Spleen (tissue), 11 donors: ENCODE measurements around the gene DVL1. TPM values are rescaled to one million over a fixed set of nuclear protein-coding genes. Genes with fewer than 3 reads are reported as not detected.
A peak's percentile ranks its signal among the peaks of the same experiment; 100 is the strongest.

Experiments used
- DNase-seq: peaks from one replicate; pipeline ENCODE4 v3.0.0-alpha.2; 2020
- H3K27ac ChIP-seq, 8 donors: fragments of 200-600 bp; sonication (generic) in 7 of 8; 1 replicate in 4 of 8; 2 replicates in 4 of 8; pipeline versions ENCODE4 v1.5.0 to v1.8.0; 2016 to 2021; ENCODE audit warnings: inconsistent platforms in 4 of 8, mild to moderate bottlenecking in 4 of 8, moderate library complexity in 1 of 8
- H3K27me3 ChIP-seq, 7 donors: fragments of 200-600 bp; sonication (generic) in 6 of 7; replicated peaks in 1 of 7; 1 replicate in 4 of 7; 2 replicates in 3 of 7; pipeline versions ENCODE4 v1.5.0 to v1.8.0; 2016 to 2021; ENCODE audit warnings: inconsistent platforms in 3 of 7, mild to moderate bottlenecking in 1 of 7
- H3K36me3 ChIP-seq, 6 donors: fragments of 200-600 bp; sonication (generic) in 5 of 6; 1 replicate in 4 of 6; 2 replicates in 2 of 6; pipeline versions ENCODE4 v1.5.0 to v1.8.0; 2016 to 2021; ENCODE audit warnings: inconsistent platforms in 2 of 6
- H3K4me1 ChIP-seq, 6 donors: fragments of 200-600 bp; sonication (generic) in 5 of 6; 1 replicate in 3 of 6; 2 replicates in 3 of 6; pipeline versions ENCODE4 v1.5.0 to v1.8.0; 2016 to 2021; ENCODE audit warnings: inconsistent platforms in 3 of 6
- H3K4me3 ChIP-seq, 8 donors: fragments of 200-600 bp; sonication (generic) in 7 of 8; 1 replicate in 4 of 8; 2 replicates in 4 of 8; pipeline versions ENCODE4 v1.5.0 to v1.8.0; 2016 to 2021; ENCODE audit warnings: inconsistent platforms in 4 of 8, mild to moderate bottlenecking in 4 of 8, moderate library complexity in 2 of 8
- H3K9me3 ChIP-seq, 8 donors: fragments of 200-600 bp; sonication (generic) in 7 of 8; 1 replicate in 4 of 8; 2 replicates in 4 of 8; pipeline versions ENCODE4 v1.5.0 to v1.8.0; 2016 to 2021; ENCODE audit warnings: inconsistent platforms in 4 of 8
- POLR2A ChIP-seq, 3 donors: fragments of 450-650 bp; IDR thresholded peaks; one replicate each; pipeline ENCODE4 v1.5.1; 2017; ENCODE audit warnings: antibody characterized with exemption in 3 of 3, mild to moderate bottlenecking in 1 of 3
- POLR2AphosphoS5 ChIP-seq, 3 donors: sonication (generic); formaldehyde crosslinking; IDR thresholded peaks; one replicate each; pipeline ENCODE4 v1.5.1; 2017; ENCODE audit warnings: antibody characterized with exemption in 3 of 3
- whole genome bisulfite sequencing, 5 donors: extraction: QIAGEN DNeasy Blood & Tissue Kit in 3 of 5; methylation state at CpG; one replicate each; pipeline versions ENCODE4 v1.1.5 to v1.1.7; 2013 to 2018; 5-methylcytosine and 5-hydroxymethylcytosine counted together
- intact Hi-C: fragments of 100-400 bp; cut with DNase I; formaldehyde crosslinking; loops from one replicate; pipeline ENCODE4 v1.15.0; 2023; ENCODE audit warnings: low total_unique reads
- polyA plus RNA-seq, 3 donors: library from polyadenylated mRNA; stranded (reverse); fragments of 200-250 nt; gene quantifications; one replicate each; pipeline ENCODE4 v1.2.1, GENCODE V29; 2013
- total RNA-seq, 7 donors: library from RNA; depleted of rRNA in 3 of 7; stranded (reverse); fragments of >200 nt in 3 of 7; fragmentation: NEBNext Ultra II Directional in 4 of 7; extraction: Animal tissue kit (Norgen Biotek cat#: 25700) in 4 of 7; gene quantifications; one replicate each; pipeline versions ENCODE4 v1.1.0 to v1.2.1, GENCODE V29; 2016 to 2021
- TF ChIP-seq, protein P1 (sequence below), 11 experiments: fragments of 200-600 bp in 7 of 11; fragments of 450-650 bp in 4 of 11; sonication (generic) in 4 of 11; IDR thresholded peaks in 8 of 11; conservative IDR thresholded peaks in 3 of 11; 1 replicate in 7 of 11; 2 replicates in 4 of 11; pipeline versions ENCODE4 v1.4.0 to v1.8.0; 2016 to 2021; ENCODE audit warnings: antibody characterized with exemption in 11 of 11, inconsistent platforms in 4 of 11, mild to moderate bottlenecking in 1 of 11
- donor health status: healthy with polysubstance abuse.
- donor health status: DM: no; HTN: no; CAD: no; lungs with moderate emphysema.
- donor health status: DM: no; HTN: no; CAD: no.
- donor health status: Bipolar disorder and iron deficiency.
- donor health status: healthy.
- donor health status: DM: no; HTN: no; CAD: no.
- donor health status: DM: yes; HTN: yes; CAD: no.

The DVL1 gene
- total and polyA plus RNA-seq, 10 donors: 18.1 to 59.1 (median 39.2) TPM

GRCh38 chr1:1345860-1346500, 3.2 kb downstream of the DVL1 start:
- Histone ChIP-seq H3K4me1 (peaks cover 13 to 44% (median 30%) of the 10 kb centered on the region in 6 donors), H3K4me3 (no peak overlapping the region), H3K36me3 (peaks cover 0 to 14% (median 0%) of the 10 kb centered on the region in 6 donors), H3K27ac (no peak overlapping the region), H3K9me3 (no peaks in the 10 kb centered on the region), H3K27me3 (no peaks in the 10 kb centered on the region)
- intact Hi-C loops: no loop called here
- no peak for TF ChIP-seq POLR2A (IDR thresholded peaks at IDR 0.05)
- no peak for TF ChIP-seq POLR2AphosphoS5 (IDR thresholded peaks at IDR 0.05)
- TF ChIP-seq, protein P1, sequence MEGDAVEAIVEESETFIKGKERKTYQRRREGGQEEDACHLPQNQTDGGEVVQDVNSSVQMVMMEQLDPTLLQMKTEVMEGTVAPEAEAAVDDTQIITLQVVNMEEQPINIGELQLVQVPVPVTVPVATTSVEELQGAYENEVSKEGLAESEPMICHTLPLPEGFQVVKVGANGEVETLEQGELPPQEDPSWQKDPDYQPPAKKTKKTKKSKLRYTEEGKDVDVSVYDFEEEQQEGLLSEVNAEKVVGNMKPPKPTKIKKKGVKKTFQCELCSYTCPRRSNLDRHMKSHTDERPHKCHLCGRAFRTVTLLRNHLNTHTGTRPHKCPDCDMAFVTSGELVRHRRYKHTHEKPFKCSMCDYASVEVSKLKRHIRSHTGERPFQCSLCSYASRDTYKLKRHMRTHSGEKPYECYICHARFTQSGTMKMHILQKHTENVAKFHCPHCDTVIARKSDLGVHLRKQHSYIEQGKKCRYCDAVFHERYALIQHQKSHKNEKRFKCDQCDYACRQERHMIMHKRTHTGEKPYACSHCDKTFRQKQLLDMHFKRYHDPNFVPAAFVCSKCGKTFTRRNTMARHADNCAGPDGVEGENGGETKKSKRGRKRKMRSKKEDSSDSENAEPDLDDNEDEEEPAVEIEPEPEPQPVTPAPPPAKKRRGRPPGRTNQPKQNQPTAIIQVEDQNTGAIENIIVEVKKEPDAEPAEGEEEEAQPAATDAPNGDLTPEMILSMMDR (IDR thresholded peaks at IDR 0.05 in 8 of 11, conservative IDR thresholded peaks at IDR 0.05 in 3 of 11): no peak
- WGBS, 5 donors: 86 to 93% (median 87%) methylated on average over 6 to 12 of the region's 12 CpGs
- DNase-seq: no peak

DNA sequence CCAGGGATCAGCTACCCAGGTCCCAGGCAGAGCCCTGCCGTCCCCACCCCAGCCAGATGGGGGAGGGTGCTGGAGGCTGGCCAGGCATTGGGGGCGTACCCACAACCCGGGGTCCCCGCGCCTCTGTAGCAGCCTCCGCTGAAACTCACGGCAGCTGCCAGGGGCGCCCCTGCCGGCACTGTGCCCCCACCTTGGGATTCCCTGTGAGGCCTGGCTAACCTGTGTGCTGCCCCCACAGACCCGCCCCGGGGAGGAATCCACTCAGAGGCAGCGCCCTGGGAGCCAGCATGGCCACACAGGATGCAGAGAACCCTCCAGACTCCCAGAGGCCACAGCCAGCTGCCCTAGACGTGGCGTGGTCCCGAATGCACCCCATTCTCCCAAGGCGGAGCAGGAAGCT, 3.8 kb downstream of the DVL1 start:
- no peak for DNase-seq
- TF ChIP-seq POLR2AphosphoS5 (IDR thresholded peaks at IDR 0.05) (no peak), POLR2A (IDR thresholded peaks at IDR 0.05) (no peak)
- TF ChIP-seq, protein P1 (IDR thresholded peaks at IDR 0.05 in 8 of 11, conservative IDR thresholded peaks at IDR 0.05 in 3 of 11): no peak
- Histone ChIP-seq H3K4me1 (peaks cover 13 to 44% (median 30%) of the 10 kb centered on the region in 6 donors), H3K9me3 (no peaks in the 10 kb centered on the region), H3K27me3 (no peaks in the 10 kb centered on the region), H3K36me3 (peaks cover 0 to 16% (median under 1%) of the 10 kb centered on the region in 6 donors), H3K4me3 (no peak overlapping the region), H3K27ac (no peak overlapping the region)
- intact Hi-C loops: no loop called here
- WGBS, 5 donors: 82 to 94% (median 85%) methylated on average over 9 to 16 of the region's 16 CpGs

DNA sequence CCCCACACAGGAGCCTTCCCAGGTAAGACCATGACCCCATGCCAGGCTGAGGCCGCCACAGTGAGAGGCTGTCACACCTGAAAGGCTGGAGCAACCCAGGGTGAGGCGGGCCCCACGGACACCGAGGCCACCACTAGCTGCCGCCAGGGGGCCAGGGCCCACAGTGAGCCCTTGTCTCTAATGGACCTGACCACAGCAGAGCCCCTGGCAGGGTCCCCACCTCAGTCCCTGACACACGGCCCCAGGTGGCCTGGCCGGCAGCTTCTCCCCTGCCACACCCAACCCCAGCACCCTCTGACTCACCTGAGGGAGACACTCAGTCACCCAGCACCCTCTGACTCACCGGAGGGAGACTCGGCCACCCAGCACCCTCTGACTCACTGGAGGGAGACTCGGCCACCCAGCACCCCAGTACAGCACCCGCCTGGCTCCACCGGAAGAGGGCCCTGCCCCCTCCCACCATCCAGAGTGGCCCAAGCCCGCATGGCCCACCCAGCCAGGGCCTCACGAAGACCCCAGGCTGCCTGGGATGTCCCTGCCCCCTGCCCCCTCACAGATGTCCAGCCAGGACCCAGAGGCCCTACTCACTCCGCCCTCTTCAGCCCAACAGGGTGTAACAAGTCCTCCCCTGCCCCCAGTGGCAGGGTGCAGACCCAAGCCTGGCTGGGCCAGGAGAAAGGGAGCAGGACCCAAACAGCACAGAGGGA, 4.4 kb downstream of the DVL1 start:
- Histone ChIP-seq H3K36me3 (peaks cover 0 to 22% (median 4%) of the 10 kb centered on the region in 6 donors), H3K9me3 (no peaks in the 10 kb centered on the region), H3K4me1 (peaks cover 13 to 44% (median 30%) of the 10 kb centered on the region in 6 donors), H3K4me3 (no peak overlapping the region), H3K27ac (no peak overlapping the region), H3K27me3 (no peaks in the 10 kb centered on the region)
- TF ChIP-seq, protein P1 (IDR thresholded peaks at IDR 0.05 in 8 of 11, conservative IDR thresholded peaks at IDR 0.05 in 3 of 11): peak in 2 of 11 experiments; percentile 27 to 32
- no peak for TF ChIP-seq POLR2A (IDR thresholded peaks at IDR 0.05)
- no peak for DNase-seq
- intact Hi-C loops: no loop called here
- WGBS, 5 donors: 76 to 88% (median 85%) methylated on average over 7 to 15 of the region's 15 CpGs

GRCh38 chr1:1343811-1344421, 5.3 kb downstream of the DVL1 start:
- Histone ChIP-seq H3K9me3 (no peaks in the 10 kb centered on the region), H3K27me3 (no peaks in the 10 kb centered on the region), H3K4me1 (peaks cover 13 to 44% (median 30%) of the 10 kb centered on the region in 6 donors), H3K4me3 (no peak overlapping the region), H3K36me3 (peaks cover 0 to 31% (median 8%) of the 10 kb centered on the region in 6 donors), H3K27ac (no peak overlapping the region)
- 84 to 95% (median 92%) methylated on average over 16 to 24 of the region's 24 CpGs for WGBS, 5 donors
- DNase-seq: no peak
- intact Hi-C loops: no loop called here
- TF ChIP-seq POLR2A (IDR thresholded peaks at IDR 0.05) (no peak), POLR2AphosphoS5 (IDR thresholded peaks at IDR 0.05) (no peak)
- TF ChIP-seq, protein P1 (IDR thresholded peaks at IDR 0.05 in 8 of 11, conservative IDR thresholded peaks at IDR 0.05 in 3 of 11): no peak
